ENCODE data around the gene PLAAT3. TPM values are rescaled to one million over a fixed set of nuclear protein-coding genes. Genes with fewer than 3 reads are reported as not detected.

PLAAT3 gene
- total RNA-seq, 1 donor from 2014 or later, result 15.5 TPM

- no peak within 1 kb of the TSS for H3K27ac Mint-ChIP-seq (ENCODE audit: unreplicated experiment)
- Histone ChIP-seq H3K27me3 (ENCODE audit: insufficient read depth, low read length) (no peaks in the 10 kb centered on the region), H3K27ac (ENCODE audit: low read depth, low read length) (no peak within 1 kb of the TSS), H3K4me2 (ENCODE audit: low read length) (peak within 1 kb of the TSS; percentile 80), H3K36me3 (ENCODE audit: insufficient read depth, low read length) (no peaks in the 10 kb centered on the region), H3K9me3 (ENCODE audit: insufficient read depth, low read depth, low read length) (no peaks in the 10 kb centered on the region), H3K9ac (ENCODE audit: low read length) (peak within 1 kb of the TSS; percentile 32), H3K79me2 (ENCODE audit: insufficient read depth, low read length) (no peaks in the 10 kb centered on the region), H3K4me1 (ENCODE audit: insufficient read depth, low read length) (peaks cover 26% of the 10 kb centered on the region), H3K4me3 (ENCODE audit: insufficient read depth, low read depth, low read length) (peak within 1 kb of the TSS; percentile 38), H4K20me1 (ENCODE audit: insufficient read depth, low read length) (no peaks in the 10 kb centered on the region), H2AFZ (ENCODE audit: low read depth, low read length) (peak within 1 kb of the TSS; percentile 67)
- peaks cover 4% of the 10 kb centered on the region for H3K27me3 Mint-ChIP-seq (ENCODE audit: low read depth, unreplicated experiment)
- TF ChIP-seq, protein P1, sequence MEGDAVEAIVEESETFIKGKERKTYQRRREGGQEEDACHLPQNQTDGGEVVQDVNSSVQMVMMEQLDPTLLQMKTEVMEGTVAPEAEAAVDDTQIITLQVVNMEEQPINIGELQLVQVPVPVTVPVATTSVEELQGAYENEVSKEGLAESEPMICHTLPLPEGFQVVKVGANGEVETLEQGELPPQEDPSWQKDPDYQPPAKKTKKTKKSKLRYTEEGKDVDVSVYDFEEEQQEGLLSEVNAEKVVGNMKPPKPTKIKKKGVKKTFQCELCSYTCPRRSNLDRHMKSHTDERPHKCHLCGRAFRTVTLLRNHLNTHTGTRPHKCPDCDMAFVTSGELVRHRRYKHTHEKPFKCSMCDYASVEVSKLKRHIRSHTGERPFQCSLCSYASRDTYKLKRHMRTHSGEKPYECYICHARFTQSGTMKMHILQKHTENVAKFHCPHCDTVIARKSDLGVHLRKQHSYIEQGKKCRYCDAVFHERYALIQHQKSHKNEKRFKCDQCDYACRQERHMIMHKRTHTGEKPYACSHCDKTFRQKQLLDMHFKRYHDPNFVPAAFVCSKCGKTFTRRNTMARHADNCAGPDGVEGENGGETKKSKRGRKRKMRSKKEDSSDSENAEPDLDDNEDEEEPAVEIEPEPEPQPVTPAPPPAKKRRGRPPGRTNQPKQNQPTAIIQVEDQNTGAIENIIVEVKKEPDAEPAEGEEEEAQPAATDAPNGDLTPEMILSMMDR (IDR thresholded peaks at IDR 0.05; ENCODE audit: insufficient read depth, low read depth, low read length), result no peak
- TF ChIP-seq EZH2 (IDR thresholded peaks at IDR 0.05; ENCODE audit: insufficient read depth, low read length), result no peak
- FAIRE-seq, result no peak
- H3K4me3 Mint-ChIP-seq (ENCODE audit: unreplicated experiment), result no peak within 1 kb of the TSS
- H3K4me1 Mint-ChIP-seq (ENCODE audit: low read depth, unreplicated experiment), result peaks cover 17% of the 10 kb centered on the region
- H3K9me3 Mint-ChIP-seq (ENCODE audit: unreplicated experiment), result no peaks in the 10 kb centered on the region
- H3K36me3 Mint-ChIP-seq (ENCODE audit: low read depth, unreplicated experiment), result no peaks in the 10 kb centered on the region
- peak; percentile 59 for DNase-seq (ENCODE audit: low read depth)
Measured at GRCh38 chr11:63536669-63537292, 77.5 kb downstream of the PLAAT3 start, which contains the start of gene PLAAT4. PLAAT4 (plus strand) TSS chr11:63536808; CDS start chr11:63536869, 61 bp downstream.

- no peak overlapping the region for H3K27ac Mint-ChIP-seq (ENCODE audit: unreplicated experiment)
- Histone ChIP-seq H3K36me3 (ENCODE audit: insufficient read depth, low read length) (no peaks in the 10 kb centered on the region), H3K27me3 (ENCODE audit: insufficient read depth, low read length) (no peaks in the 10 kb centered on the region), H4K20me1 (ENCODE audit: insufficient read depth, low read length) (no peaks in the 10 kb centered on the region), H3K79me2 (ENCODE audit: insufficient read depth, low read length) (no peaks in the 10 kb centered on the region), H3K4me3 (ENCODE audit: insufficient read depth, low read depth, low read length) (no peak overlapping the region), H3K4me1 (ENCODE audit: insufficient read depth, low read length) (peaks cover 34% of the 10 kb centered on the region), H3K9ac (ENCODE audit: low read length) (no peak overlapping the region), H3K4me2 (ENCODE audit: low read length) (no peak overlapping the region), H3K27ac (ENCODE audit: low read depth, low read length) (no peak overlapping the region), H3K9me3 (ENCODE audit: insufficient read depth, low read depth, low read length) (no peaks in the 10 kb centered on the region), H2AFZ (ENCODE audit: low read depth, low read length) (no peak overlapping the region)
- peaks cover 23% of the 10 kb centered on the region for H3K4me1 Mint-ChIP-seq (ENCODE audit: low read depth, unreplicated experiment)
- FAIRE-seq (no peak), DNase-seq (ENCODE audit: low read depth) (no peak)
- no peaks in the 10 kb centered on the region for H3K36me3 Mint-ChIP-seq (ENCODE audit: low read depth, unreplicated experiment)
- TF ChIP-seq, protein P1 (IDR thresholded peaks at IDR 0.05; ENCODE audit: insufficient read depth, low read depth, low read length), result no peak
- TF ChIP-seq EZH2 (IDR thresholded peaks at IDR 0.05; ENCODE audit: insufficient read depth, low read length), result no peak
- no peak overlapping the region for H3K4me3 Mint-ChIP-seq (ENCODE audit: unreplicated experiment)
- H3K27me3 Mint-ChIP-seq (ENCODE audit: low read depth, unreplicated experiment), result peaks cover 4% of the 10 kb centered on the region
- H3K9me3 Mint-ChIP-seq (ENCODE audit: unreplicated experiment), result no peaks in the 10 kb centered on the region
Measured at GRCh38 chr11:63535734-63536133, 78.5 kb downstream of the PLAAT3 start.

DNA sequence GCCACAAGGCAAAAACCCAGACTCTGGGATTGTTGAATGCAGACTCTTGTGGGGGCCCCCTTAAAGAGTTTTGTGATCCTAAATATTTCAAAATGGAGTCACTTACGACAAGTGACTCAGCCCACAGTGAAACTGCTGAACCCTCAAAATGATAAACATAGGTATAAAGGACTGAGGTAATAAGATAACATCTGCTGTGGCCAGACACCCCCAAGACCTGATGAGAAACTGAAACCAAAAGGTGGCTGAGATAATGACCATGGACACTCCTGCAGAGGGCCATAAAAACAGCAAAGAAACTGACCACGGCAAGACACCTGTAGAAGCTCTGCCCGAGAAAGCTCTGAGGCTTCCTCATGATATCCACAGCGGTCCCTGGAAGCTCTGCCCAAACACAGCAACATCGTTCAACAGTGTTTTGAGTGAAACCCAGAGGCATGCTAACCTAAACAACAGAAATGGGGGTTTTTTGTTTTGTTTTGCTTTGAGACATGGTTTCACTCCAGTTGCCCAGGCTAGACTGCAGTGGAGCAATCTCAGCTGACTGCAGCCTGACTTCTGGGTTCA is 79.3 kb downstream of the PLAAT3 start:
- no peak for TF ChIP-seq EZH2 (IDR thresholded peaks at IDR 0.05; ENCODE audit: insufficient read depth, low read length)
- TF ChIP-seq, protein P1 (IDR thresholded peaks at IDR 0.05; ENCODE audit: insufficient read depth, low read depth, low read length), result no peak
- peaks cover 4% of the 10 kb centered on the region for H3K27me3 Mint-ChIP-seq (ENCODE audit: low read depth, unreplicated experiment)
- DNase-seq (ENCODE audit: low read depth) (no peak), FAIRE-seq (no peak)
- Histone ChIP-seq H3K27me3 (ENCODE audit: insufficient read depth, low read length) (no peaks in the 10 kb centered on the region), H3K79me2 (ENCODE audit: insufficient read depth, low read length) (no peaks in the 10 kb centered on the region), H3K9me3 (ENCODE audit: insufficient read depth, low read depth, low read length) (no peaks in the 10 kb centered on the region), H3K36me3 (ENCODE audit: insufficient read depth, low read length) (no peaks in the 10 kb centered on the region), H3K4me1 (ENCODE audit: insufficient read depth, low read length) (peaks cover 34% of the 10 kb centered on the region), H3K4me2 (ENCODE audit: low read length) (no peak overlapping the region), H3K4me3 (ENCODE audit: insufficient read depth, low read depth, low read length) (no peak overlapping the region), H3K9ac (ENCODE audit: low read length) (no peak overlapping the region), H2AFZ (ENCODE audit: low read depth, low read length) (no peak overlapping the region), H4K20me1 (ENCODE audit: insufficient read depth, low read length) (no peaks in the 10 kb centered on the region), H3K27ac (ENCODE audit: low read depth, low read length) (no peak overlapping the region)
- no peak overlapping the region for H3K27ac Mint-ChIP-seq (ENCODE audit: unreplicated experiment)
- H3K4me3 Mint-ChIP-seq (ENCODE audit: unreplicated experiment), result no peak overlapping the region
- no peaks in the 10 kb centered on the region for H3K9me3 Mint-ChIP-seq (ENCODE audit: unreplicated experiment)
- peaks cover 23% of the 10 kb centered on the region for H3K4me1 Mint-ChIP-seq (ENCODE audit: low read depth, unreplicated experiment)
- no peaks in the 10 kb centered on the region for H3K36me3 Mint-ChIP-seq (ENCODE audit: low read depth, unreplicated experiment)
